ENCODE results near the gene LMCD1.

The LMCD1 gene

DNA sequence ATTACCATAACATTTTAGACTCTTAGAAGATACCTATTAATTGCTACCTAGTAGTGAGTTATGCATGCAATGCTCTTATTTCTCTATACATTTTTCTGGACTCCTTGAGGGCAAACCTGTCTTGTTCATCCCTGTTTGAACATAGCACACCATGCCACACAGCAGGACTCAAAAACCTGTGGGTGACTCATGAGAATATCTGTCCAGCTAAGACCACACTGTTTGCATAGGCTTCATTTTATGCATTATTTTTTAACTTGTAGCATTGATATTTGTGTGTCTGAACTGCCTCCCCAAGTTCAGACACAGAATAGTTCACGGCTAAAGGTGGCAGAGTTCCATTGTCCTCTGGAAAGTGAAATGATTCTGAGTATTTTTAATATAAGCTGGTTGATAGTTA, 1.8 kb downstream of the LMCD1 start:
- peaks cover 4% of the 10 kb centered on the region for H3K36me3 Mint-ChIP-seq (ENCODE audit: low read depth)
- H3K4me3 Mint-ChIP-seq = peak overlapping the region; percentile 29 to 87 (median 40)
- H3K27ac Mint-ChIP-seq = peak overlapping the region; percentile 86 to 90 (median 87)
- H3K27me3 Mint-ChIP-seq (ENCODE audit: low read depth) = peaks cover 7% of the 10 kb centered on the region
- H3K4me1 Mint-ChIP-seq = peaks cover 88% of the 10 kb centered on the region
- H3K9me3 Mint-ChIP-seq = no peaks in the 10 kb centered on the region
- TF ChIP-seq, protein P1, sequence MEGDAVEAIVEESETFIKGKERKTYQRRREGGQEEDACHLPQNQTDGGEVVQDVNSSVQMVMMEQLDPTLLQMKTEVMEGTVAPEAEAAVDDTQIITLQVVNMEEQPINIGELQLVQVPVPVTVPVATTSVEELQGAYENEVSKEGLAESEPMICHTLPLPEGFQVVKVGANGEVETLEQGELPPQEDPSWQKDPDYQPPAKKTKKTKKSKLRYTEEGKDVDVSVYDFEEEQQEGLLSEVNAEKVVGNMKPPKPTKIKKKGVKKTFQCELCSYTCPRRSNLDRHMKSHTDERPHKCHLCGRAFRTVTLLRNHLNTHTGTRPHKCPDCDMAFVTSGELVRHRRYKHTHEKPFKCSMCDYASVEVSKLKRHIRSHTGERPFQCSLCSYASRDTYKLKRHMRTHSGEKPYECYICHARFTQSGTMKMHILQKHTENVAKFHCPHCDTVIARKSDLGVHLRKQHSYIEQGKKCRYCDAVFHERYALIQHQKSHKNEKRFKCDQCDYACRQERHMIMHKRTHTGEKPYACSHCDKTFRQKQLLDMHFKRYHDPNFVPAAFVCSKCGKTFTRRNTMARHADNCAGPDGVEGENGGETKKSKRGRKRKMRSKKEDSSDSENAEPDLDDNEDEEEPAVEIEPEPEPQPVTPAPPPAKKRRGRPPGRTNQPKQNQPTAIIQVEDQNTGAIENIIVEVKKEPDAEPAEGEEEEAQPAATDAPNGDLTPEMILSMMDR (IDR thresholded peaks at IDR 0.05; ENCODE audit: unreplicated experiment in 3 of 3) = no peak

DNA sequence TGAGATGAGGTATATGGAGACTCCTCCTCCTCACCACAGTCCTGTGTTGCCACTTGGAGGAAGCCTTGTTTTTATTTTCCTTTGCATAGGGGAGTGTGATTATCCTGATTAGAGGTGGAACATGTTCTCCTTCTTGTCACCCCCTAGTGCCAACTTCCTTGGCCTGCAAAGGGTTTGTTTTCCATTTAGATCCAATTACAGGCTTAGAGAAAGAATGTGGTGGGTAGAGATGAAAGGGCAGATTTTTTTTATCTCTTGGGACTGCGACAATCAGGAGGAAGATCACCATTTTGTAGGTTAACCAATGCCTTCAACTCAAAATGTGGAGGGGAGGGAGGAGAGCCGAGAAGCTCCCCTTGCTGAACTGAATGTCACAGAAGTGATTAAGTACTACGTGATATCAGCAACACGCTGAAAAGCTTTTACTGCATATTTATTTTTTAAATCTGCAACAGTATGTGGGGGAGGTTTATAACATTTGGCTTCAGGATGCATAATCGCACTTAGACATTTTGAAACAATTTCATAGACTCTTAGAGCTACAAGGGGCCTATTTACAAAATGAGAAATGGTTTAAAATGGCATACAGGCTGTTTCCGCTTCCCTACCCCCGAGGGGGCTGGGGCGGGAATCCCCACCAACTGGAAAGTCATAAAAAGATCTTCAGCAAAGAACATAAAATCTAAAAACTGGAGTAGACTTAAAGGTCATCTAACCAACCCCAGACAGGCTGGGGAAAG, 2.4 kb downstream of the LMCD1 start:
- peaks cover 7% of the 10 kb centered on the region for H3K27me3 Mint-ChIP-seq (ENCODE audit: low read depth)
- H3K36me3 Mint-ChIP-seq (ENCODE audit: low read depth) = peaks cover 10% of the 10 kb centered on the region
- TF ChIP-seq, protein P1 (IDR thresholded peaks at IDR 0.05; ENCODE audit: unreplicated experiment in 3 of 3) = no peak
- H3K27ac Mint-ChIP-seq = peak overlapping the region; percentile 86 to 90 (median 87)
- H3K4me3 Mint-ChIP-seq = peak overlapping the region; percentile 29 to 87 (median 40)
- peaks cover 89% of the 10 kb centered on the region for H3K4me1 Mint-ChIP-seq
- no peaks in the 10 kb centered on the region for H3K9me3 Mint-ChIP-seq

DNA sequence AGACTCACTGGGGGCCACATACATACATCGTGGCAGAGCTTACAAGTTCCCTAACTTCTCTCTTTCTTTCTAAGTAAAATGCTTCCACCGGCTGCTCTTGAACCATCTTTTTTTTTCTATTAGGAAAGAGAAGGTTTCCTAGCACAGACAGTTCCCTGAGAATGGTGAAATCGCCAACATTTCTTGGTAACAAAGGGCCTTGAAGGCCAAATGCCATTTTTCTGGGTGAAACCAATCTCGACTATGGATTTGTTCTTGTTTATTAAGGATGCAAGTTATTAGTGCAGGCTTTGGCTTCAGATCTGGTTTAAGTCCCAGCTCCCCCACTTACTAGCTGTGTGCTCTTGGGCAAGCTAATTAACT, 3.0 kb downstream of the LMCD1 start:
- H3K4me1 Mint-ChIP-seq = peaks cover 90% of the 10 kb centered on the region
- peaks cover 7% of the 10 kb centered on the region for H3K27me3 Mint-ChIP-seq (ENCODE audit: low read depth)
- peaks cover 15% of the 10 kb centered on the region for H3K36me3 Mint-ChIP-seq (ENCODE audit: low read depth)
- H3K27ac Mint-ChIP-seq = peak overlapping the region; percentile 86 to 90 (median 87)
- H3K4me3 Mint-ChIP-seq = peak overlapping the region in 2 of 3 experiments; percentile 40 to 87
- TF ChIP-seq, protein P1 (IDR thresholded peaks at IDR 0.05; ENCODE audit: unreplicated experiment in 3 of 3) = no peak
- H3K9me3 Mint-ChIP-seq = no peaks in the 10 kb centered on the region

DNA sequence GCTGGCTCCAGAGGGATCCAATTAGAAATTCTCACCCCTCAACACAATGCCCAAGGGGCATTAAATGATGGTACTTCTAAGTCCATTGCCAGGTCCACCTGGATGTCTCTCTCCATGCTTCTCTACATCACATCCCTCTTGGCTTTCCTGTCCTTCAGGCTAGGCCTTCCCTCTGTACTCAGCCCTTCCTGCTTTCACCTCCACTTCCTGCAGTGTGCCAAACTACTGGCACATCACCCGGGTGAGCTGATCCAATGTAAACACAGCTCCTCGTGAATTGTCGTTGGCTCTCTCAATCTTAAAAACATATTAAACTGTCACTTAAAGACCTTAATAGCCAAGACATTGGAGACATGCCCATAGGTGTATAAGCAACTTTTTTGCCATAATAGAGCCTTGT, 4.0 kb downstream of the LMCD1 start:
- Mint-ChIP-seq H3K4me1 (peaks cover 92% of the 10 kb centered on the region), H3K27ac (peak overlapping the region; percentile 80 to 89 (median 87)), H3K9me3 (no peaks in the 10 kb centered on the region), H3K36me3 (ENCODE audit: low read depth) (peaks cover 17% of the 10 kb centered on the region), H3K27me3 (ENCODE audit: low read depth) (peaks cover 7% of the 10 kb centered on the region), H3K4me3 (peak overlapping the region in 2 of 3 experiments; percentile 47 to 53)
- TF ChIP-seq, protein P1 (IDR thresholded peaks at IDR 0.05; ENCODE audit: unreplicated experiment in 3 of 3) = no peak

DNA sequence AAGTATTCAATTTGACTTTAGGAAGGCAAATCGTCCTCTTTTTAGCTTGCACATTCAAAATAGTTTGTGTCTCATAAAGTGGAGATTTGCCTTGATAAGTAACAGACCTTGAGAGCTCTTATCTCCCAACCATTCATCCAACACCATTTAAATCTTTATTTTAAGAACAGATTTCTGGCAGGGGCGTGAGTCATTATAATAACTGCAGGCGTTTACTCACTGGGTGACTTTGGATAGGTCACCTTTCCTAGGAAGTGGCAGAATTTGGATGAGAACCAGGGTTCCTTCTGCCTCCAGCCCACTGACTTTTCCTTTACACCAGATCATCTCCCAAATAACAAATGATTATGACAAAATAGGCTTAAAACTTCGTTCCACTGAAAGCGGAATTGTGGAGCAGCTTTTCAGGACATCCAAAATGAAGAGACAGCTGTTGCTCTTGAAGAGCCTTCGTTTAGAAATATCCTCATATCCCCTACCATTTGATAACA, 5.0 kb downstream of the LMCD1 start:
- Mint-ChIP-seq H3K27ac (peak overlapping the region; percentile 80 to 89 (median 87)), H3K9me3 (no peaks in the 10 kb centered on the region), H3K36me3 (ENCODE audit: low read depth) (peaks cover 17% of the 10 kb centered on the region), H3K27me3 (ENCODE audit: low read depth) (peaks cover 2% of the 10 kb centered on the region), H3K4me3 (peak overlapping the region in 2 of 3 experiments; percentile 20 to 46), H3K4me1 (peaks cover 82% of the 10 kb centered on the region)
- TF ChIP-seq, protein P1 (IDR thresholded peaks at IDR 0.05; ENCODE audit: unreplicated experiment in 3 of 3) = no peak

DNA sequence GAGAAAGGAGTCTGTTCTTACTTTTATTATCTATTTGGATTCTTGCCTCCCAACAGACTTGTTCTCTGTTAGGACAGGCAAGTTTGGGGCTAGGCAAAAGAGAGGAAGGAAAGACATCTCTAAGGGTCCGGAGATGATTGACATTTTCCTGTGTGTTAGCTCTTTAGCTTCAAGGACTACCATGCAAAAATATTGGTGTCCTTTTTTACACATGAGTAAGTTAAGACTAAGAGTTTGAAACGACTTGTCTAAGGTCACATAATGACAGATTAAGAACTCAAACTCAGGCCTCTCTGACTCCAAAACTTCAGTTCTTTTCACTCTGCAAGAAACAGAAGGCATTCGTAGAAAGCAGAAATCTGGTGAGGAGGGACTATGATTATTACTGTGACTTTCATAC, 5.9 kb downstream of the LMCD1 start:
- TF ChIP-seq, protein P1 (IDR thresholded peaks at IDR 0.05; ENCODE audit: unreplicated experiment in 3 of 3) = no peak
- peaks cover 18% of the 10 kb centered on the region for H3K36me3 Mint-ChIP-seq (ENCODE audit: low read depth)
- peaks cover 76% of the 10 kb centered on the region for H3K4me1 Mint-ChIP-seq
- H3K4me3 Mint-ChIP-seq = no peak overlapping the region
- H3K9me3 Mint-ChIP-seq = no peaks in the 10 kb centered on the region
- H3K27me3 Mint-ChIP-seq (ENCODE audit: low read depth) = no peaks in the 10 kb centered on the region
- peak overlapping the region in 2 of 3 experiments; percentile 80 to 87 for H3K27ac Mint-ChIP-seq
